Mucosa of descending colon (tissue), 3 donors: Measurements from ENCODE around the gene CYYR1. TPM values are rescaled to one million over a fixed set of nuclear protein-coding genes. Genes with fewer than 3 reads are reported as not detected.

ENCODE experiments used
- ATAC-seq: fragments of 200-7000 bp; cut with Tn5 transposase; one replicate; pipeline ENCODE4 v1.9.1; 2020; ENCODE audit warnings: mild to moderate bottlenecking, moderate library complexity
- DNase-seq, 3 donors: peaks; one replicate each; pipeline ENCODE4 v3.0.0-alpha.2; 2020
- H3K36me3 ChIP-seq: fragments of 200-600 bp; one replicate; pipeline ENCODE4 v1.8.0; 2021; ENCODE audit warnings: low read depth, mild to moderate bottlenecking
- H3K4me1 ChIP-seq: fragments of 200-600 bp; one replicate; pipeline ENCODE4 v1.8.0; 2021; ENCODE audit warnings: low read depth, mild to moderate bottlenecking
- H3K4me3 ChIP-seq: fragments of 200-600 bp; one replicate; pipeline ENCODE4 v1.8.0; 2021; ENCODE audit warnings: mild to moderate bottlenecking
- H3K9me3 ChIP-seq: fragments of 200-600 bp; one replicate; pipeline ENCODE4 v1.8.0; 2021; ENCODE audit warnings: mild to moderate bottlenecking
- CTCF ChIP-seq: fragments of 200-600 bp; IDR thresholded peaks from one replicate; pipeline ENCODE4 v1.8.0; 2022; ENCODE audit warnings: antibody characterized with exemption, mild to moderate bottlenecking
- intact Hi-C, 2 donors: fragments of 100-400 bp; cut with DNase I in 1 of 2; cut with micrococcal nuclease in 1 of 2; formaldehyde crosslinking; loops; one replicate each; pipeline versions ENCODE4 v1.11.0 to v1.11.1; 2022; cut with DNase I, micrococcal nuclease
- total RNA-seq, 3 donors: library from RNA; stranded (reverse); fragmentation: NEBNext Ultra II Directional in 2 of 3; extraction: Animal tissue kit (Norgen Biotek cat#: 25700) in 2 of 3; gene quantifications; one replicate each; pipeline versions ENCODE4 v1.2.1 to v1.2.4, GENCODE V29; 2021 to 2023
- donor health status: DM: no; HTN: no; CAD: no; lungs with moderate emphysema.
- donor health status: DM: no; HTN: no; CAD: no.
- donor health status: DM: no; HTN: yes; CAD: no.

CYYR1 gene
- total RNA-seq, 3 donors from 2014 or later: 4.3 to 5.9 (median 5.2) TPM

GRCh38 chr21:26491663-26492062 lies 81.4 kb downstream of the CYYR1 start:
- intact Hi-C loops: no loop called here
- TF ChIP-seq CTCF: no peak
- no peaks in the 10 kb centered on the region for H3K9me3 ChIP-seq

GRCh38 chr21:26490771-26491170 lies 82.3 kb downstream of the CYYR1 start:
- H3K36me3 ChIP-seq: no peaks in the 10 kb centered on the region
- no peaks in the 10 kb centered on the region for H3K9me3 ChIP-seq
- H3K4me3 ChIP-seq: no peak overlapping the region
- no peaks in the 10 kb centered on the region for H3K4me1 ChIP-seq
- no peak for DNase-seq
- TF ChIP-seq CTCF: no peak
- intact Hi-C loops: no loop called here
- no peak for ATAC-seq

More at GRCh38 chr21:26491663-26492062, 81.4 kb downstream of the CYYR1 start:
- H3K4me1 ChIP-seq: no peaks in the 10 kb centered on the region
- H3K4me3 ChIP-seq: no peak overlapping the region
- ATAC-seq (no peak), DNase-seq (no peak)
- no peaks in the 10 kb centered on the region for H3K36me3 ChIP-seq

DNA sequence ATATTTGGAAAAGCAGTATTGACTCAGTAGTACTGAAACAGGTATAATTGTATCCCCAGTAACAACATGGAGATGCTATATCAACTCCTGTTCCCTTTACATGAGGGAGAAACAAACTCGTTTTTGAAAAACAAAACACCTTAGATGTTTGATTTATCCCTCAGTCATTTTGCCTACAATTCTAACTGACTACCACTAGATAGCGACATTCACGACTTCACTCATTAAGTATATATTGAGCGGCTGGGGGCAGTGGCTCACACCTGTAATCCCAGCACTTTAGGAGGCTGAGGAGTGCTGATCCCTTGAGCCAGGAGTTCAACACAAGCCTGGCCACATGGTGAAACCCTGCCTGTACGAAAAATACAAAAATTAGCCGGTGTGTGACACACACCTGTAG lies 83.3 kb downstream of the CYYR1 start:
- no peak for TF ChIP-seq CTCF
- ATAC-seq: no peak
- no peaks in the 10 kb centered on the region for H3K4me1 ChIP-seq
- DNase-seq: no peak
- H3K36me3 ChIP-seq: no peaks in the 10 kb centered on the region
- intact Hi-C loops: no loop called here
- no peaks in the 10 kb centered on the region for H3K9me3 ChIP-seq
- no peak overlapping the region for H3K4me3 ChIP-seq

DNA sequence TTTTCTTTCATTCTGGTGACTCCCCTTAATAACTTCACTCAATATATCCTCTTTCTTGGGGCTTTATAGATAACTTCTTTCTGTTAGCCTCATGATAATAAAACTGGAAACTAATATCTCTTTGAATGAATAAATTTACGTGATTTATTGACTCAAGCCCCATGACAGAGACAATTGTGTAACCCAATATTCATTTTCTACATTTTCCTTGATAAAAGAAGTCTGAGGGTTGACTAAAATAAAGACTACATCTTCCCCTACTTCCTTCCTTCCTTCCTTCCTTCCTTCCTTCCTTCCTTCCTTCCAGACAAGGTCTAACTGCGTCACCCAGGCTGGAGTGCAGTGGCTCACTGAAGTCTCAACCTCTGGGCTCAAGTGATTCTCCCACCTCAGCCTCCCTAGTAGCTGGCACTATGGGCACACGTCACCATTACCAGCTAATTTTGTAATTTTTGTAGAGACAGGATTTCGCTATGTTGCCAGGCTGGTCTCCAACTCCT lies 85.1 kb downstream of the CYYR1 start:
- no peak for ATAC-seq
- H3K36me3 ChIP-seq: no peaks in the 10 kb centered on the region
- no peaks in the 10 kb centered on the region for H3K4me1 ChIP-seq
- H3K4me3 ChIP-seq: no peak overlapping the region
- H3K9me3 ChIP-seq: no peaks in the 10 kb centered on the region
- intact Hi-C loops: no loop called here
- DNase-seq: no peak
- TF ChIP-seq CTCF: no peak

GRCh38 chr21:26473471-26473870 lies 99.6 kb downstream of the CYYR1 start:
- intact Hi-C loops: no loop called here
- no peak for ATAC-seq
- DNase-seq: no peak
- no peak overlapping the region for H3K4me3 ChIP-seq
- no peaks in the 10 kb centered on the region for H3K9me3 ChIP-seq
- no peaks in the 10 kb centered on the region for H3K4me1 ChIP-seq
- no peaks in the 10 kb centered on the region for H3K36me3 ChIP-seq
- no peak for TF ChIP-seq CTCF

DNA sequence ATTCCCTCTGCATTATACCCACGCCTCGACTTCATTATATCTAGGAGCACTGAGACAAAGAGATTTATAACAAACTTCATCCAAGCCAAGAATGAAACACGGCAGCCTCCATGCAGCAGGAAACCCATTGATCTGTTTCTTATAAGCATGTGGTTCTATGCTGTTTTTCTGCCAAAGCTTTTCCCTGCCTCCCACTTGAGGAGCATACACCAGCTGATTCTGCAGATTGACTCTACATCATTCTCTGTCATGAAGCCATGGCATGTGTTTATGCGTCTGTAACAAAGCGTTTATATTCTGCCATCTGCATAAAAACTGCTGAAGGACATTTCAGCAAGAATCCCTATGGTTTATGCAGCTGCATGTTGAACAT lies 102.0 kb downstream of the CYYR1 start:
- no peak for TF ChIP-seq CTCF
- DNase-seq: no peak
- no peak for ATAC-seq
- Histone ChIP-seq H3K36me3 (no peaks in the 10 kb centered on the region), H3K4me1 (no peaks in the 10 kb centered on the region), H3K9me3 (no peaks in the 10 kb centered on the region), H3K4me3 (no peak overlapping the region)
- intact Hi-C loops: no loop called here
